ENCODE results near the gene PRKCA.

- TF ChIP-seq FOXS1 (CRISPR knock-in tag; IDR thresholded peaks at IDR 0.05) (no peak), HDAC2 (IDR thresholded peaks at IDR 0.05) (no peak), RNF2 (IDR thresholded peaks at IDR 0.05; ENCODE audit: borderline replicate concordance, low read depth) (no peak), MYC (IDR thresholded peaks at IDR 0.05; ENCODE audit: borderline replicate concordance, low read length) (no peak), CEBPB (IDR thresholded peaks at IDR 0.05) (no peak), CTCF (IDR thresholded peaks at IDR 0.05) (no peak)
These were observed 486.7 kb downstream of the PRKCA start for GRCh38 chr17:66789093-66789492.
